ENCODE measurements around the gene GRM4.
A peak's percentile ranks its signal among the peaks of the same experiment; 100 is the strongest.
"Not testable (repeated sequence)": the region's sequence is repeated elsewhere in the genome, so short reads cannot be mapped to it uniquely, and the experiment has no call there.

GRM4 gene

GRCh38 chr6:34020278-34020677 is 125.6 kb downstream of the GRM4 start:
- no peak for DNase-seq

- DNase-seq, result no peak
Measured at GRCh38 chr6:34018961-34019606, 126.8 kb downstream of the GRM4 start.

- DNase-seq, result no peak
Measured at GRCh38 chr6:34018026-34018425, 127.9 kb downstream of the GRM4 start.

GRCh38 chr6:34017106-34017805 is 128.6 kb downstream of the GRM4 start:
- DNase-seq, result no peak

GRCh38 chr6:34016573-34016972 is 129.3 kb downstream of the GRM4 start:
- not testable (repeated sequence) for DNase-seq

GRCh38 chr6:34015586-34015985 is 130.3 kb downstream of the GRM4 start:
- DNase-seq, result peak in 1 of 2 experiments; percentile 6

- DNase-seq, result no peak
Measured at GRCh38 chr6:34011264-34011663, 134.6 kb downstream of the GRM4 start.

GRCh38 chr6:34005901-34006531 is 139.9 kb downstream of the GRM4 start:
- no peak for DNase-seq

- DNase-seq, result no peak
Measured at GRCh38 chr6:34004706-34005105, 141.2 kb downstream of the GRM4 start.

GRCh38 chr6:34003962-34004361 is 141.9 kb downstream of the GRM4 start:
- DNase-seq, result no peak

- DNase-seq, result no peak
Measured at GRCh38 chr6:34001706-34002621, 143.9 kb downstream of the GRM4 start.

- DNase-seq, result no peak
Measured at GRCh38 chr6:34000281-34000680, 145.6 kb downstream of the GRM4 start.

GRCh38 chr6:33999567-33999966 is 146.3 kb downstream of the GRM4 start:
- DNase-seq, result no peak

- no peak for DNase-seq
Measured at GRCh38 chr6:33998660-33999059, 147.2 kb downstream of the GRM4 start.

- no peak for DNase-seq
Measured at GRCh38 chr6:33997265-33997664, 148.6 kb downstream of the GRM4 start.

GRCh38 chr6:33996120-33996475 is 149.8 kb downstream of the GRM4 start:
- no peak for DNase-seq

GRCh38 chr6:33995309-33996119 is 150.4 kb downstream of the GRM4 start:
- DNase-seq, result no peak

- DNase-seq, result peak in 1 of 2 experiments; percentile 36
Measured at GRCh38 chr6:33994472-33995308, 151.2 kb downstream of the GRM4 start.

- DNase-seq, result no peak
Measured at GRCh38 chr6:33993653-33994471, 152.0 kb downstream of the GRM4 start.

GRCh38 chr6:33993091-33993490 is 152.8 kb downstream of the GRM4 start:
- DNase-seq, result no peak
